Neural cell (in vitro differentiated cells): ENCODE data around the gene HLCS.

Experiments
- CTCF ChIP-seq: fragments of 450-650 bp; IDR thresholded peaks from 2 replicates; pipeline ENCODE4 v1.5.1; 2014; ENCODE audit warnings: antibody characterized with exemption, mild to moderate bottlenecking, moderate library complexity; ENCODE audit not compliant: poor library complexity, severe bottlenecking
- EP300 ChIP-seq: fragments of 450-650 bp; conservative IDR thresholded peaks from 2 replicates; pipeline ENCODE4 v1.6.1; 2014; ENCODE audit warnings: antibody characterized with exemption, mild to moderate bottlenecking, moderate library complexity; ENCODE audit not compliant: poor library complexity, severe bottlenecking
- EZH2 ChIP-seq: fragments of 200-600, 300-800 bp; shearing (Covaris generic), sonication (generic); IDR thresholded peaks from 2 replicates; pipeline ENCODE4 v1.6.1; 2014; ENCODE audit warnings: antibody characterized with exemption, low read length, borderline replicate concordance, mild to moderate bottlenecking; ENCODE audit not compliant: insufficient read depth, poor library complexity, severe bottlenecking
- MXI1 ChIP-seq: fragments of 450-650 bp; conservative IDR thresholded peaks from 2 replicates; pipeline ENCODE4 v1.6.1; 2014; ENCODE audit warnings: antibody characterized with exemption, mild to moderate bottlenecking; ENCODE audit not compliant: poor library complexity, severe bottlenecking
- POLR2AphosphoS5 ChIP-seq: IDR thresholded peaks from 2 replicates; pipeline ENCODE4 v1.6.1; 2012
- RAD21 ChIP-seq: fragments of 450-650 bp; conservative IDR thresholded peaks from 2 replicates; pipeline ENCODE4 v1.6.1; 2014; ENCODE audit warnings: antibody characterized with exemption, mild to moderate bottlenecking, moderate library complexity
- REST ChIP-seq: IDR thresholded peaks from 2 replicates; pipeline ENCODE4 v1.6.1; 2012; ENCODE audit warnings: borderline replicate concordance
- TAF1 ChIP-seq: IDR thresholded peaks from 2 replicates; pipeline ENCODE4 v1.6.1; 2012; ENCODE audit warnings: low read depth

DNA sequence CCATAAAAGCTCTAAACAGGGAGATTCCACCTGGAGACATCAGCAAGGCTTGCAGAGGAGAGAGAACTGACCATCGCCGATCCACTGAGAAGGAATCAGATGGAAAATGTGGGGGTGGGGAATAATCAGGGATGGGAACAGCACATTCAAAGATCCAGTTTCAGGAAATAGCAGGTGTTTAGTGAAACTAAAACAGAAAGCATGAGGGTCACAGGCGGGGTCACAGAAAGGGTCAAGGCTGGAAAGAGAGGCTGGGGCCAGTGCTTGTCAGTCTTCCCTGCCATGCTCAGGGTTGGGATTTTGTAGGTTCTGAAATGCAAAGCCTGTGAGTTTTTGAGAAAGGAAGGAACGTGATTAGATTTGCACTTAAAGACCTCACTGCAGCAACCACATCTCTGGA, 103.2 kb downstream of the HLCS start:
- TF ChIP-seq REST (no peak), CTCF (no peak), EZH2 (no peak), EP300 (no peak), TAF1 (no peak), RAD21 (no peak), POLR2AphosphoS5 (no peak), MXI1 (no peak)
